Epithelial cell of esophagus (primary cell): ENCODE results near the gene MAGI2.

Source experiments
- DNase-seq: peaks from one replicate; pipeline ENCODE4 v3.0.0; 2010; ENCODE audit warnings: low read depth
- H3K4me3 ChIP-seq: 2 replicates; pipeline ENCODE4 v1.5.1; 2011; ENCODE audit warnings: mild to moderate bottlenecking, low read length, control low read depth
- TF ChIP-seq, protein P1 (sequence below): IDR thresholded peaks from 2 replicates; pipeline ENCODE4 v1.5.1; 2011; ENCODE audit warnings: low read depth, mild to moderate bottlenecking, low read length, control low read depth, inconsistent platforms; ENCODE audit not compliant: insufficient read depth; ENCODE audit errors: missing control alignments

Gene MAGI2

DNA sequence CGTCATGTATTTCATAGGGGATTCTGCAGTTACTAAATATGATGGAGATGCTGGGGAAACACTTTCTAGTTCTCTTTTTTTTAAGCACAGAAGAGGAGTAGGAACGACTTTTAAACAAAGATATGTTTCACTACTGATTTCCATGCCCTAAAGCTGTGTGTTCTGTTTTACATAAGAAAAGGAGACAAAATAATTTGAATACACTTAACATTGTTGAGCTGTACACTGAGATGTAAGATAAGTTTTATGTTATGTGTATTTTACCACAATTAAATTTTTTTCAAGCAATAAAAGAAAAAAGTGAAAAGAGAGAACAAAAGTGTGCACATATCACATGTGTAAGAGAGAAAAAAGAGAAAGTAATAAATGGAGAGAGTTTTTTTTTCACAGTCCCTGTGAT, 1246.7 kb downstream of the MAGI2 start:
- no peak for DNase-seq
- no peak overlapping the region for H3K4me3 ChIP-seq
- TF ChIP-seq, protein P1, sequence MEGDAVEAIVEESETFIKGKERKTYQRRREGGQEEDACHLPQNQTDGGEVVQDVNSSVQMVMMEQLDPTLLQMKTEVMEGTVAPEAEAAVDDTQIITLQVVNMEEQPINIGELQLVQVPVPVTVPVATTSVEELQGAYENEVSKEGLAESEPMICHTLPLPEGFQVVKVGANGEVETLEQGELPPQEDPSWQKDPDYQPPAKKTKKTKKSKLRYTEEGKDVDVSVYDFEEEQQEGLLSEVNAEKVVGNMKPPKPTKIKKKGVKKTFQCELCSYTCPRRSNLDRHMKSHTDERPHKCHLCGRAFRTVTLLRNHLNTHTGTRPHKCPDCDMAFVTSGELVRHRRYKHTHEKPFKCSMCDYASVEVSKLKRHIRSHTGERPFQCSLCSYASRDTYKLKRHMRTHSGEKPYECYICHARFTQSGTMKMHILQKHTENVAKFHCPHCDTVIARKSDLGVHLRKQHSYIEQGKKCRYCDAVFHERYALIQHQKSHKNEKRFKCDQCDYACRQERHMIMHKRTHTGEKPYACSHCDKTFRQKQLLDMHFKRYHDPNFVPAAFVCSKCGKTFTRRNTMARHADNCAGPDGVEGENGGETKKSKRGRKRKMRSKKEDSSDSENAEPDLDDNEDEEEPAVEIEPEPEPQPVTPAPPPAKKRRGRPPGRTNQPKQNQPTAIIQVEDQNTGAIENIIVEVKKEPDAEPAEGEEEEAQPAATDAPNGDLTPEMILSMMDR = no peak

DNA sequence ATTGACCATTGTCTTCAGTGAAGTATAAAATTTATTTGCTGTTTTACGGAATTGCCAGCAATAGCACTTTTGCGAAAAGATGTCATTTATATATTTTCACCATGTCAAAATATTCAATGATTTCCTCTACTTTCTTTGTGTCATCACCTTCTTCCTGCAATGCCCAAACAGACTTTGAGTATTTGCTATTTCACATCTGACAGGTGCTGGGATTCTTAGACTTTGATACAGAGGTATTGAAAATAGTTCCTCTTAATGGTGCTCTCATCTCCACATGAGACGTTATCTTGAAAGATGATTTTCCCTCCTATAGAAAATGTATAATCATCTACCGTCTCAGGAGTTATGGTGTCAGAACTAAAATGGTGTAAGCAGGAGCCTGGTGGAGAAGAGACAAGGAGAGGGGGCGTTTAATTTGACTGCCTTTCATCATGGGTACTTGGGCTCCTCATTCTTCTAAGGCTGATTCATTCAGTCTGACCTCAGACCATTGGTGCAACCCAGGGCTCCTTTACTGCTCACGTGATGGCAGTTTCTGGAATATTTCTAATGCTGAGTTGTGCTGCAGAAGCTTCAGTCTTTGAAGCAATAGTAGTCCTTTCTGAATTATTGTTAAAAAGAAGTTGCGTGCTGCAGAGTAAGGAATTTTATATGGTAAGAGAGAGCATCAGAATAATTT, 1250.3 kb downstream of the MAGI2 start:
- no peak for DNase-seq
- TF ChIP-seq, protein P1 = no peak

DNA sequence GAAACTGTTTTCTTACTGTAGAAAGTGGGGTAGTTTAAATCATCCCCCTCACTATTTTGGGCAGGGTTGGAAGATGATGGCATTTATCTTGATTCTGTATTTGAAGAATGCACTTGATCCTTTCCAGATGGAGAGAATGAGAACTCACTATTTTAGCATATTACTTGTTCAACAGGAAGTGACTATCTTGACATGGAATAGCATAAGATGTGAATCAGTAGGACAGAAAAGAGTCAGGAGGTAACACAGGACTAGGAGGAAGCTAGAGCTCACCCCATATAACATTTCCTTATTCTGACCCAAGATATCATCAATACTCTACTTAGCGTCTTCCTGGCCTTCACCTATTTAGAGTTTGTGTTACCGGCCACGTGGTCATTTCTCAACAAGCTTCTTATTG, 1254.7 kb downstream of the MAGI2 start:
- TF ChIP-seq, protein P1 = no peak
- no peak for DNase-seq
- H3K4me3 ChIP-seq = no peak overlapping the region

More for the DNA sequence above, 1250.3 kb downstream of the MAGI2 start:
- no peak overlapping the region for H3K4me3 ChIP-seq

DNA sequence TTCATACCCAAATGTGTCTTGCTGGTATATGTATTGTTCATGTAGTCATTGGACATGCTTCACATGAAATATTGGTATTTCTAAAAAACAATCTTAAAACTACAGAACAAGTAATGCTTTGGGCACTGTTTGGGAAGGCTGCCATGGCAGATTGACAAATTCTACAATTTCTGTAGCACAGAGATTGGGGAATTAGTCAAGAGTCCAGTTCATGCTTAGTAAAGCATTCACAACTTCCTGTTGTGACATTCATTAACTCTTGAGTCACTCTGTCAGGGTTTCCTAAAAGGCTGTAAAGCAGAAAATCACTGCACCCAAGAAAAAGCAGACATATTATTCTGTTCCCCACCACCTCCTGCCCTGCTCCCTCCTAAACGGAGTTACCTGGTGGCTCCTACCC, 1256.0 kb downstream of the MAGI2 start:
- H3K4me3 ChIP-seq = no peak overlapping the region
- TF ChIP-seq, protein P1 = no peak
- peak; percentile 31 for DNase-seq

DNA sequence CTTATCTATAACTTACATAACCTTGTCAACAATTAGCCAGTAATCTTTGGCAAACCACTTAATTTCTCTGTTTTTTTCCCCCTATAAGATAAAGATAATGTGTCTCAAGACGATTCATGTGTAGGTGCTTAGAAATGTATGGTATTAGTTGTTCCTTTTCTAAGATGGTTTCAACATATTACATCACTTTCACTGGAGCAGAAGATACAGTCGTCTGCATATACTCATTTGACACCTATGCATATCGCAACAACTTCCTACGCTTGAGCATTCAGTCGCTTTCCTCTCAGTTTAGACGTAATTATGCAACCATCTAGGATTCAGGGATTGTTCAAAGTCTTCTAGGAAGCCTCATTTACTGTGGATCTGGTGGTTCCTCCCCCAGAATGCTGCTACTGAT, 1258.2 kb downstream of the MAGI2 start:
- TF ChIP-seq, protein P1 = no peak
- no peak overlapping the region for H3K4me3 ChIP-seq
- no peak for DNase-seq

DNA sequence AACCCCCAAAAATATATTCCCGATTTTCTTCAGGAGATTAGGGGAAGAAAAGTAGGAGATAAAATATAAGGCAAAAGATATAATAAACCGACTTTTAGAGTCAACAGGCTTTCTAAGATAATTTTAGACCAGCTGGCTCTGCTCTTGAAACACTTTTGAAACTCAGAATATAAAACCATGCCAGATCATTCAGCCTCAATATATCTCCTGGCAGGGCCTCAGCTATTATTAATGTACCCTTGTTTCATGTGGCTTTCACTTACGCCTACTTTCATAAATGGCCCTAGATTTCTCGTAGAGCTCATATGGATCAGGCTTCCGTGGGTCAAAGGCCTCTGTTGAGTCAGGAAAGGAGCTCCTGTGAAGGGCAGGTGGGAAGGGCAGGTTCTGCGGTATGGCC, 1258.9 kb downstream of the MAGI2 start:
- H3K4me3 ChIP-seq = no peak overlapping the region
- no peak for DNase-seq
- TF ChIP-seq, protein P1 = no peak

DNA sequence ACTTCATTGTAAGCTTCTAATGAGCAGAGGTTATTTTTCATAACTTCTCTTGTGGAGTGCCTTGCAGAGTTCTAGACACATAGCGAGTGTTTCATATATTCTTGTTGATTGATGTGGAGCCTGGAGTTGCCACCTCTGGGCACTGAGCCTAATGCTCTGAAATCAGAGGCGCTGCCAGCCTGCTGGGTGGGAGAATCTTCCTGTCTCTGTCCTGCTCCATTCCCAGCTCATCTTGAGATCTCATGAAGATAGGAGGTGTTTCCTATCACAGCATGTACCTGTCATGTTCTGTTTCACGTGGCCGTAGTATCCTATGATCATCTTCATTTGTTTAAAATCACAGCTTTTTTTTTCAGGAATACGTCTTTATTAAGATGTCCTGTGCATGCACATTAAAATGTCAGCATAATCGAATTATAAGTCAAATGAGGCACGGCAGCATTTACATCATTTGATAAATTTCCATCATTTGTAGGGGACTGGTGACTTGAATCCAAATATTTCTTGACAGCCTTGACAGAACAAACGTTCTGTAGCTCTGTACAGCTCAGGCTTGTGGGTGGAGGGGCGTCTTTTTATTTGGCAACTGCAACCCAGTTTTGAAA, 1261.9 kb downstream of the MAGI2 start:
- H3K4me3 ChIP-seq = no peak overlapping the region
- TF ChIP-seq, protein P1 = no peak
- DNase-seq = no peak
